Measurements from ENCODE around the gene MAP3K3.

GRCh38 chr17:63634816-63635215 lies 12.6 kb downstream of the MAP3K3 start:
- TF ChIP-seq, protein P1, sequence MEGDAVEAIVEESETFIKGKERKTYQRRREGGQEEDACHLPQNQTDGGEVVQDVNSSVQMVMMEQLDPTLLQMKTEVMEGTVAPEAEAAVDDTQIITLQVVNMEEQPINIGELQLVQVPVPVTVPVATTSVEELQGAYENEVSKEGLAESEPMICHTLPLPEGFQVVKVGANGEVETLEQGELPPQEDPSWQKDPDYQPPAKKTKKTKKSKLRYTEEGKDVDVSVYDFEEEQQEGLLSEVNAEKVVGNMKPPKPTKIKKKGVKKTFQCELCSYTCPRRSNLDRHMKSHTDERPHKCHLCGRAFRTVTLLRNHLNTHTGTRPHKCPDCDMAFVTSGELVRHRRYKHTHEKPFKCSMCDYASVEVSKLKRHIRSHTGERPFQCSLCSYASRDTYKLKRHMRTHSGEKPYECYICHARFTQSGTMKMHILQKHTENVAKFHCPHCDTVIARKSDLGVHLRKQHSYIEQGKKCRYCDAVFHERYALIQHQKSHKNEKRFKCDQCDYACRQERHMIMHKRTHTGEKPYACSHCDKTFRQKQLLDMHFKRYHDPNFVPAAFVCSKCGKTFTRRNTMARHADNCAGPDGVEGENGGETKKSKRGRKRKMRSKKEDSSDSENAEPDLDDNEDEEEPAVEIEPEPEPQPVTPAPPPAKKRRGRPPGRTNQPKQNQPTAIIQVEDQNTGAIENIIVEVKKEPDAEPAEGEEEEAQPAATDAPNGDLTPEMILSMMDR (IDR thresholded peaks at IDR 0.05): no peak
- TF ChIP-seq POLR2AphosphoS5 (IDR thresholded peaks at IDR 0.05): no peak
- TF ChIP-seq POLR2A (IDR thresholded peaks at IDR 0.05): no peak
- TF ChIP-seq EP300 (IDR thresholded peaks at IDR 0.05): no peak

Data from suprapubic skin (tissue), 4 donors.